Mucosa of rectum (tissue), 2 donors: Measurements from ENCODE around the gene ZNF672.

Experiments used
- H3K27ac ChIP-seq, 2 donors: one replicate each; pipeline ENCODE4 v1.7.0; 2013; ENCODE audit warnings: inconsistent platforms in 2 of 2, low read depth in 2 of 2, low read length in 2 of 2
- H3K27me3 ChIP-seq, 2 donors: one replicate each; pipeline ENCODE4 v1.7.0; 2013; ENCODE audit warnings: low read length in 2 of 2; ENCODE audit not compliant: control insufficient read depth in 2 of 2, insufficient read depth in 2 of 2
- H3K36me3 ChIP-seq, 2 donors: one replicate each; pipeline ENCODE4 v1.7.0; 2013; ENCODE audit warnings: low read length in 2 of 2; ENCODE audit not compliant: control insufficient read depth in 2 of 2, insufficient read depth in 2 of 2
- H3K4me1 ChIP-seq, 2 donors: one replicate each; pipeline ENCODE4 v1.7.0; 2013; ENCODE audit warnings: low read length in 2 of 2, mild to moderate bottlenecking in 1 of 2; ENCODE audit not compliant: control insufficient read depth in 2 of 2, insufficient read depth in 2 of 2
- H3K4me3 ChIP-seq, 2 donors: one replicate each; pipeline ENCODE4 v1.7.0; 2013; ENCODE audit warnings: low read length in 2 of 2
- H3K9ac ChIP-seq, 2 donors: one replicate each; pipeline ENCODE4 v1.7.0; 2013; ENCODE audit warnings: low read length in 2 of 2, low read depth in 1 of 2, mild to moderate bottlenecking in 1 of 2
- H3K9me3 ChIP-seq, 2 donors: one replicate each; pipeline ENCODE4 v1.7.0; 2013; ENCODE audit warnings: low read length in 2 of 2; ENCODE audit not compliant: control insufficient read depth in 2 of 2
- donor health status: healthy.
- donor health status: Normal muscosa, but diverticular disease.

ZNF672 gene

GRCh38 chr1:248820041-248820585 is 17.9 kb upstream of the ZNF672 start:
- Histone ChIP-seq H3K27me3 (no peaks in the 10 kb centered on the region), H3K27ac (no peak overlapping the region), H3K4me3 (no peak overlapping the region), H3K9ac (no peak overlapping the region), H3K4me1 (peaks cover 13 to 27% of the 10 kb centered on the region in 2 donors), H3K36me3 (peaks cover 31 to 48% of the 10 kb centered on the region in 2 donors), H3K9me3 (no peaks in the 10 kb centered on the region)

GRCh38 chr1:248821101-248821500 is 16.9 kb upstream of the ZNF672 start:
- peaks cover 21 to 41% of the 10 kb centered on the region in 2 donors for H3K36me3 ChIP-seq

GRCh38 chr1:248821641-248822040 is 16.4 kb upstream of the ZNF672 start:
- Histone ChIP-seq H3K27me3 (no peaks in the 10 kb centered on the region), H3K27ac (no peak overlapping the region), H3K4me3 (no peak overlapping the region), H3K9me3 (no peaks in the 10 kb centered on the region), H3K9ac (no peak overlapping the region), H3K4me1 (peaks cover 16 to 29% of the 10 kb centered on the region in 2 donors), H3K36me3 (peaks cover 17 to 35% of the 10 kb centered on the region in 2 donors)

More at GRCh38 chr1:248821101-248821500, 16.9 kb upstream of the ZNF672 start:
- no peaks in the 10 kb centered on the region for H3K27me3 ChIP-seq
- H3K27ac ChIP-seq, result no peak overlapping the region
- H3K4me1 ChIP-seq, result peaks cover 15 to 29% of the 10 kb centered on the region in 2 donors
- no peaks in the 10 kb centered on the region for H3K9me3 ChIP-seq
- H3K9ac ChIP-seq, result no peak overlapping the region
- H3K4me3 ChIP-seq, result no peak overlapping the region

- Histone ChIP-seq H3K4me3 (peak overlapping the region in 1 of 2 donors; percentile 20), H3K9ac (no peak overlapping the region), H3K36me3 (peaks cover 11 to 29% of the 10 kb centered on the region in 2 donors), H3K4me1 (peaks cover 19 to 29% of the 10 kb centered on the region in 2 donors), H3K27ac (no peak overlapping the region), H3K9me3 (no peaks in the 10 kb centered on the region), H3K27me3 (no peaks in the 10 kb centered on the region)
These were observed 15.6 kb upstream of the ZNF672 start for GRCh38 chr1:248822148-248823032.

- peaks cover 19 to 29% of the 10 kb centered on the region in 2 donors for H3K4me1 ChIP-seq
- no peak overlapping the region for H3K27ac ChIP-seq
- peak overlapping the region in 1 of 2 donors; percentile 100 for H3K4me3 ChIP-seq
- H3K9me3 ChIP-seq, result no peaks in the 10 kb centered on the region
- H3K9ac ChIP-seq, result no peak overlapping the region
- no peaks in the 10 kb centered on the region for H3K27me3 ChIP-seq
- H3K36me3 ChIP-seq, result peaks cover 9 to 29% of the 10 kb centered on the region in 2 donors
These were observed 14.5 kb upstream of the ZNF672 start for GRCh38 chr1:248823517-248824001.

GRCh38 chr1:248824301-248824700 is 13.7 kb upstream of the ZNF672 start:
- Histone ChIP-seq H3K4me1 (peaks cover 19 to 29% of the 10 kb centered on the region in 2 donors), H3K9ac (peak overlapping the region; percentile 49 to 81), H3K4me3 (peak overlapping the region in 1 of 2 donors; percentile 100), H3K27ac (no peak overlapping the region), H3K27me3 (no peaks in the 10 kb centered on the region), H3K9me3 (no peaks in the 10 kb centered on the region), H3K36me3 (peaks cover 5 to 26% of the 10 kb centered on the region in 2 donors)

- Histone ChIP-seq H3K9ac (peak overlapping the region; percentile 81 to 98), H3K4me3 (peak overlapping the region; percentile 85 to 100), H3K4me1 (peaks cover 19 to 29% of the 10 kb centered on the region in 2 donors), H3K9me3 (no peaks in the 10 kb centered on the region), H3K27me3 (no peaks in the 10 kb centered on the region), H3K36me3 (peaks cover 5 to 26% of the 10 kb centered on the region in 2 donors), H3K27ac (no peak overlapping the region)
These were observed 13.3 kb upstream of the ZNF672 start for GRCh38 chr1:248824701-248825100.

- peaks cover 19 to 29% of the 10 kb centered on the region in 2 donors for H3K4me1 ChIP-seq
- peak overlapping the region; percentile 94 to 99 for H3K27ac ChIP-seq
These were observed 12.9 kb upstream of the ZNF672 start for GRCh38 chr1:248825136-248825535.

GRCh38 chr1:248825573-248825908 is 12.5 kb upstream of the ZNF672 start:
- H3K9ac ChIP-seq, result peak overlapping the region; percentile 81 to 98
- peak overlapping the region; percentile 85 to 100 for H3K4me3 ChIP-seq
- H3K27me3 ChIP-seq, result no peaks in the 10 kb centered on the region
- H3K9me3 ChIP-seq, result no peaks in the 10 kb centered on the region
- H3K36me3 ChIP-seq, result peaks cover 0 to 19% of the 10 kb centered on the region in 2 donors
- peaks cover 19 to 29% of the 10 kb centered on the region in 2 donors for H3K4me1 ChIP-seq
- H3K27ac ChIP-seq, result peak overlapping the region; percentile 94 to 99

More at GRCh38 chr1:248825136-248825535, 12.9 kb upstream of the ZNF672 start:
- Histone ChIP-seq H3K9ac (peak overlapping the region; percentile 81 to 98), H3K27me3 (no peaks in the 10 kb centered on the region), H3K36me3 (peaks cover 2 to 23% of the 10 kb centered on the region in 2 donors), H3K4me3 (peak overlapping the region; percentile 85 to 100), H3K9me3 (no peaks in the 10 kb centered on the region)
